Spleen (tissue), 11 donors: ENCODE results near the gene PIP4P1. TPM values are rescaled to one million over a fixed set of nuclear protein-coding genes. Genes with fewer than 3 reads are reported as not detected.

ENCODE experiments used
- DNase-seq: peaks from one replicate; pipeline ENCODE4 v3.0.0-alpha.2; 2020
- H3K27ac ChIP-seq, 8 donors: fragments of 200-600 bp; sonication (generic) in 7 of 8; 1 replicate in 4 of 8; 2 replicates in 4 of 8; pipeline versions ENCODE4 v1.5.0 to v1.8.0; 2016 to 2021; ENCODE audit warnings: inconsistent platforms in 4 of 8, mild to moderate bottlenecking in 4 of 8, moderate library complexity in 1 of 8
- H3K27me3 ChIP-seq, 7 donors: fragments of 200-600 bp; sonication (generic) in 6 of 7; replicated peaks in 1 of 7; 1 replicate in 4 of 7; 2 replicates in 3 of 7; pipeline versions ENCODE4 v1.5.0 to v1.8.0; 2016 to 2021; ENCODE audit warnings: inconsistent platforms in 3 of 7, mild to moderate bottlenecking in 1 of 7
- H3K36me3 ChIP-seq, 6 donors: fragments of 200-600 bp; sonication (generic) in 5 of 6; 1 replicate in 4 of 6; 2 replicates in 2 of 6; pipeline versions ENCODE4 v1.5.0 to v1.8.0; 2016 to 2021; ENCODE audit warnings: inconsistent platforms in 2 of 6
- H3K4me1 ChIP-seq, 6 donors: fragments of 200-600 bp; sonication (generic) in 5 of 6; 1 replicate in 3 of 6; 2 replicates in 3 of 6; pipeline versions ENCODE4 v1.5.0 to v1.8.0; 2016 to 2021; ENCODE audit warnings: inconsistent platforms in 3 of 6
- H3K4me3 ChIP-seq, 8 donors: fragments of 200-600 bp; sonication (generic) in 7 of 8; 1 replicate in 4 of 8; 2 replicates in 4 of 8; pipeline versions ENCODE4 v1.5.0 to v1.8.0; 2016 to 2021; ENCODE audit warnings: inconsistent platforms in 4 of 8, mild to moderate bottlenecking in 4 of 8, moderate library complexity in 2 of 8
- H3K9me3 ChIP-seq, 8 donors: fragments of 200-600 bp; sonication (generic) in 7 of 8; 1 replicate in 4 of 8; 2 replicates in 4 of 8; pipeline versions ENCODE4 v1.5.0 to v1.8.0; 2016 to 2021; ENCODE audit warnings: inconsistent platforms in 4 of 8
- POLR2A ChIP-seq, 3 donors: fragments of 450-650 bp; IDR thresholded peaks; one replicate each; pipeline ENCODE4 v1.5.1; 2017; ENCODE audit warnings: antibody characterized with exemption in 3 of 3, mild to moderate bottlenecking in 1 of 3
- POLR2AphosphoS5 ChIP-seq, 3 donors: sonication (generic); formaldehyde crosslinking; IDR thresholded peaks; one replicate each; pipeline ENCODE4 v1.5.1; 2017; ENCODE audit warnings: antibody characterized with exemption in 3 of 3
- WGBS, 5 donors: extraction: QIAGEN DNeasy Blood & Tissue Kit in 3 of 5; methylation state at CpG; one replicate each; pipeline versions ENCODE4 v1.1.5 to v1.1.7; 2013 to 2018; 5-methylcytosine and 5-hydroxymethylcytosine counted together
- intact Hi-C: fragments of 100-400 bp; cut with DNase I; formaldehyde crosslinking; loops from one replicate; pipeline ENCODE4 v1.15.0; 2023; ENCODE audit warnings: low total_unique reads
- polyA plus RNA-seq, 3 donors: library from polyadenylated mRNA; stranded (reverse); fragments of 200-250 nt; gene quantifications; one replicate each; pipeline ENCODE4 v1.2.1, GENCODE V29; 2013
- total RNA-seq, 7 donors: library from RNA; depleted of rRNA in 3 of 7; stranded (reverse); fragments of >200 nt in 3 of 7; fragmentation: NEBNext Ultra II Directional in 4 of 7; extraction: Animal tissue kit (Norgen Biotek cat#: 25700) in 4 of 7; gene quantifications; one replicate each; pipeline versions ENCODE4 v1.1.0 to v1.2.1, GENCODE V29; 2016 to 2021
- TF ChIP-seq, protein P1 (sequence below), 11 experiments: fragments of 200-600 bp in 7 of 11; fragments of 450-650 bp in 4 of 11; sonication (generic) in 4 of 11; IDR thresholded peaks in 8 of 11; conservative IDR thresholded peaks in 3 of 11; 1 replicate in 7 of 11; 2 replicates in 4 of 11; pipeline versions ENCODE4 v1.4.0 to v1.8.0; 2016 to 2021; ENCODE audit warnings: antibody characterized with exemption in 11 of 11, inconsistent platforms in 4 of 11, mild to moderate bottlenecking in 1 of 11
- donor health status: healthy with polysubstance abuse.
- donor health status: DM: no; HTN: no; CAD: no; lungs with moderate emphysema.
- donor health status: DM: no; HTN: no; CAD: no.
- donor health status: Bipolar disorder and iron deficiency.
- donor health status: healthy.
- donor health status: DM: no; HTN: no; CAD: no.
- donor health status: DM: yes; HTN: yes; CAD: no.

PIP4P1 gene
- total and polyA plus RNA-seq, 10 donors: 32.5 to 79.6 (median 39.5) TPM

GRCh38 chr14:20435582-20436362, 25.5 kb downstream of the PIP4P1 start, which contains the start of gene KLHL33:
Gene KLHL33 (minus strand): TSS chr14:20436166. CDS start chr14:20435811, 355 bp downstream.
- peak within 1 kb of the TSS in 4 of 8 donors; percentile 4 to 19 (median 4) for H3K4me3 ChIP-seq

DNA sequence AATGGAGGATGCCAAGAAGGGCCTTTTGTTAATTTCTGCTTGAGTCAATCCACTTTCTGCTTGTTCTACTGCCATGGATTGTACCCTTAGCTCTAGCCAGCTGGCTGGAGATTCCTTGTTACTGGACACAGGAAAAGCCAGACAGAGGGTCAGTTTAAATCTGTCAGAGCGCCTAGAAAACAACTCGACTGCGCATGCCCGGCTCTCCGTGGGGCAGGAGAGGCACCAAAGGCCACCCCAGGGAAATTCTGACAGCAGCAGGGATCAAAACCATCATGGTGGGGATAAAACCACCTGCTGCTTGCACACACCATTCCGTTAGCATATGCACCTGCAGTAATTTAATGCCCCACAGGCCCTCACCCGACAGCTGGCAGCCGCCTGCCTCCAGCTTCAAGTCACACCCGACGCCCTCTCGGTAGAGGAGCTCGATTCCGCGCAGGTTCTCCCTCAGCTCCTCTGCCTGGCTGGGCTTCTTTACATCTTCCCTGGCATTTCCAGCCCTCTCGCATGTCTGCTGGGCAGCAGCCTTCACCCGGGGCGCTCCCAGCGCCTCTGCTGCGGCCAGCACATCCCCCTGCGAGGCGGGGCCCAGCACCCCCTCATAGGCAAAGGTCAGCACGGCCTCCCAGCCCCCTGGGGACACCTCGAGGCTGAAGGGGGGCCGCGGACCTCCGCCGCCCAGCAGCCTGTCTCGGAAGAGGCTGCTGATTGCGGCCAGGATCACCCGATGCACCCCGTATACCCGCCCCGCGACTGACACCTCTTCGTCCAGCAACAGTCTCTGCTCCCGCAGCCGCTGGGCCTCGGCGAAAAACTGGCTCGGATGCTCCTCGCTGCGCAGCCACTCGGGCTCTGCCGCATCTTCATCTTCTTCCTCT, 26.3 kb downstream of the PIP4P1 start:
- H3K36me3 ChIP-seq: no peaks in the 10 kb centered on the region
- peak overlapping the region in 6 of 8 donors; percentile 2 to 74 (median 58) for H3K27ac ChIP-seq
- whole genome bisulfite sequencing, 5 donors: 62 to 81% (median 74%) methylated on average over 40 to 44 of the region's 44 CpGs
- TF ChIP-seq POLR2A (IDR thresholded peaks at IDR 0.05): no peak
- peak in 2 of 3 donors; percentile 20 to 27 for TF ChIP-seq POLR2AphosphoS5 (IDR thresholded peaks at IDR 0.05)
- DNase-seq: no peak
- H3K4me3 ChIP-seq: peak overlapping the region in 4 of 8 donors; percentile 4 to 19 (median 4)
- intact Hi-C loops: no loop called here
- H3K9me3 ChIP-seq: no peaks in the 10 kb centered on the region
- no peaks in the 10 kb centered on the region for H3K27me3 ChIP-seq
- H3K4me1 ChIP-seq: peaks cover 3 to 51% (median 29%) of the 10 kb centered on the region in 6 donors

More at GRCh38 chr14:20435582-20436362, 25.5 kb downstream of the PIP4P1 start, which contains the start of gene KLHL33:
- Histone ChIP-seq H3K36me3 (no peaks in the 10 kb centered on the region), H3K4me1 (peaks cover 2 to 51% (median 27%) of the 10 kb centered on the region in 6 donors), H3K9me3 (no peaks in the 10 kb centered on the region), H3K27ac (peak within 1 kb of the TSS in 6 of 8 donors; percentile 2 to 74 (median 58)), H3K27me3 (no peaks in the 10 kb centered on the region)
- intact Hi-C loops: no loop called here
- no peak for TF ChIP-seq POLR2AphosphoS5 (IDR thresholded peaks at IDR 0.05)
- TF ChIP-seq POLR2A (IDR thresholded peaks at IDR 0.05): no peak
- TF ChIP-seq, protein P1, sequence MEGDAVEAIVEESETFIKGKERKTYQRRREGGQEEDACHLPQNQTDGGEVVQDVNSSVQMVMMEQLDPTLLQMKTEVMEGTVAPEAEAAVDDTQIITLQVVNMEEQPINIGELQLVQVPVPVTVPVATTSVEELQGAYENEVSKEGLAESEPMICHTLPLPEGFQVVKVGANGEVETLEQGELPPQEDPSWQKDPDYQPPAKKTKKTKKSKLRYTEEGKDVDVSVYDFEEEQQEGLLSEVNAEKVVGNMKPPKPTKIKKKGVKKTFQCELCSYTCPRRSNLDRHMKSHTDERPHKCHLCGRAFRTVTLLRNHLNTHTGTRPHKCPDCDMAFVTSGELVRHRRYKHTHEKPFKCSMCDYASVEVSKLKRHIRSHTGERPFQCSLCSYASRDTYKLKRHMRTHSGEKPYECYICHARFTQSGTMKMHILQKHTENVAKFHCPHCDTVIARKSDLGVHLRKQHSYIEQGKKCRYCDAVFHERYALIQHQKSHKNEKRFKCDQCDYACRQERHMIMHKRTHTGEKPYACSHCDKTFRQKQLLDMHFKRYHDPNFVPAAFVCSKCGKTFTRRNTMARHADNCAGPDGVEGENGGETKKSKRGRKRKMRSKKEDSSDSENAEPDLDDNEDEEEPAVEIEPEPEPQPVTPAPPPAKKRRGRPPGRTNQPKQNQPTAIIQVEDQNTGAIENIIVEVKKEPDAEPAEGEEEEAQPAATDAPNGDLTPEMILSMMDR (IDR thresholded peaks at IDR 0.05 in 8 of 11, conservative IDR thresholded peaks at IDR 0.05 in 3 of 11): no peak
- DNase-seq: no peak
- WGBS, 5 donors: 82 to 92% (median 90%) methylated on average over 13 to 17 of the region's 17 CpGs

GRCh38 chr14:20429801-20430669, 31.2 kb downstream of the PIP4P1 start:
- TF ChIP-seq POLR2AphosphoS5 (IDR thresholded peaks at IDR 0.05): peak; percentile 55 to 82 (median 77)
- TF ChIP-seq, protein P1 (IDR thresholded peaks at IDR 0.05 in 8 of 11, conservative IDR thresholded peaks at IDR 0.05 in 3 of 11): no peak
- no peak for TF ChIP-seq POLR2A (IDR thresholded peaks at IDR 0.05)
- Histone ChIP-seq H3K4me1 (peaks cover 31 to 59% (median 43%) of the 10 kb centered on the region in 6 donors), H3K4me3 (peak overlapping the region in 1 of 8 donors; percentile 2), H3K27me3 (no peaks in the 10 kb centered on the region), H3K36me3 (no peaks in the 10 kb centered on the region), H3K9me3 (no peaks in the 10 kb centered on the region), H3K27ac (peak overlapping the region; percentile 22 to 88 (median 84))
- DNase-seq: peak; percentile 85
- WGBS, 5 donors: 46 to 55% (median 51%) methylated on average over 20 to 30 of the region's 30 CpGs
- intact Hi-C loops: no loop called here

- no peaks in the 10 kb centered on the region for H3K9me3 ChIP-seq
- H3K27ac ChIP-seq: peak overlapping the region; percentile 59 to 88 (median 84)
- peaks cover 23 to 49% (median 40%) of the 10 kb centered on the region in 6 donors for H3K4me1 ChIP-seq
- no peak overlapping the region for H3K4me3 ChIP-seq
- H3K27me3 ChIP-seq: no peaks in the 10 kb centered on the region
- no peaks in the 10 kb centered on the region for H3K36me3 ChIP-seq
- TF ChIP-seq POLR2AphosphoS5 (IDR thresholded peaks at IDR 0.05): peak in 1 of 3 donors; percentile 17
- TF ChIP-seq, protein P1 (IDR thresholded peaks at IDR 0.05 in 8 of 11, conservative IDR thresholded peaks at IDR 0.05 in 3 of 11): no peak
- intact Hi-C loops: no loop called here
- WGBS, 5 donors: 18 to 36% (median 29%) methylated on average over 3 to 5 of the region's 5 CpGs
- peak; percentile 80 for DNase-seq
Observed at GRCh38 chr14:20428802-20429201, 32.4 kb downstream of the PIP4P1 start.
